CD4-positive, alpha-beta T cell treated with Interleukin-15 for 1 hour (primary cell): Measurements from ENCODE around the gene GPC5.
"Not testable (repeated sequence)": the region's sequence is repeated elsewhere in the genome, so short reads cannot be mapped to it uniquely, and the experiment has no call there.

Experiments used
- DNase-seq: peaks from one replicate; pipeline ENCODE4 v3.0.0-alpha.2; 2020

The GPC5 gene

GRCh38 chr13:91660076-91660415 lies 261.6 kb downstream of the GPC5 start:
- DNase-seq, result no peak

DNA sequence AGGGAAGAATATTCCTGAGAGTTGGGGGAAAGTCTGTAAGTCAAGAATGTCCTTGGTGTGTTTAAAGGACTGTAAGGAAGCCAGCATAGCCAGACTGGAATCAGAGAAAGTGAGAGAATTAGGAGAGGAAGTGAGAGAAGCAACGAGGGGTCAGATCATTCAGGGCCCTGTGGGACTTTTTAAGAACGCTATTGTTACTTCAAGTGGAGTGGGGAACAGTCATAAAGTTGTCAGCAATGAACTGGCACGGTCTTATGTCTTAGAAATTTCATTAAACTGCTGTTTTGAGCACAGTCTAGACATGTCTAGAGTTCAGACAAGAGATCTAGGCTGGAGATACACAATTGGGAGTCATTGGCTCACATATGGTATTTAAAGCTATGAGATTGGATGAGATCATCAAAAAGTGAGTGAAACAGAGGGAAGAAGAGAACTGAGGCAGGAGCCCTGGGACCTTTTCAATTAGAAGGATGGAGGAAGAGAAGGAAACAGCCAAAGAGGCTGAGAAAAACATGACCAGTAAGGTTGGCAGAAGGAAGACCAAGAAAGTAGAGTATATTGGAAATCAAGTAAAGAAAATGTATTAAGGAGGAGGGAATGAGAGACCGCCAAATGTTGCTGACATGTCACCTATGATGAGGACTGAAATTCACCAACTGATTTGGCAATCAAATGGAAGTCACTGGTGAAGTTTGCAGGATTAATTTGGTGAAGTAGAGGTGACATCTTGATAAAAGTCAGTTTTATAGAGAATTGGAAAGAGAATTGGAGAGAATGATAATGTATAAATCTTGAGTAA lies 263.5 kb downstream of the GPC5 start:
- no peak for DNase-seq

DNA sequence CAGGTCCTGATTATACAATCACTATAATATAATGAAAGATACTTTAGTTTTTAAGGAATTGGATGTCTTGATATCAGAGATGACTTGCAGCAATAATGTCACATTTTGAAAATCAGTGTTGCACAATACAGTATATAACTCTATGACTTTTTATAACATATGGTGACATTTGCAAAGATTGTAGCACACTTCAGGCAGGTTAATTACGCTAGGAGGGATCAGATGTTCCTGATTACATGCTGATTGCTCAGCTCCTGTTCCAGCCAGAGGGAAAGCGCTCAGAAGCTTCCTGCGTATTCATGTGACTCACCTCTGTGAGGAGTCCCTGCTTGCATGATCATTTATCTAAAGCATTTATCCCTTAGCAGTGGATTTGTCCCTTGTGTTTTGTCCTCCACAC lies 265.6 kb downstream of the GPC5 start:
- no peak for DNase-seq

GRCh38 chr13:91667486-91667885 lies 269.1 kb downstream of the GPC5 start:
- DNase-seq, result no peak

GRCh38 chr13:91668866-91669495 lies 270.6 kb downstream of the GPC5 start:
- no peak for DNase-seq

DNA sequence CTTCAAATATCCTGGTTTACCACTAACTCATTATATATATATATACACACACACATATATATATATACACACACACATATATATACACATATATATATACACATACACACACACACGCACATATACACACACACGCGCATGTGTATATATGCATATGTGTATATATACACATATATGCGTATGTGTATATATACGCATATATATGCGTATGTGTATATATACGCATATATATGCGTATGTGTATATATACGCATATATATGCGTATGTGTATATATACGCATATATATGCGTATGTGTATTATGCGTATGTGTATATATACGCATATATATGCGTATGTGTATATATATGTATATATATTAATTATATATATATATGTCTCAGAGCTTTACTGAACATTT lies 275.9 kb downstream of the GPC5 start:
- DNase-seq, result not testable (repeated sequence)

DNA sequence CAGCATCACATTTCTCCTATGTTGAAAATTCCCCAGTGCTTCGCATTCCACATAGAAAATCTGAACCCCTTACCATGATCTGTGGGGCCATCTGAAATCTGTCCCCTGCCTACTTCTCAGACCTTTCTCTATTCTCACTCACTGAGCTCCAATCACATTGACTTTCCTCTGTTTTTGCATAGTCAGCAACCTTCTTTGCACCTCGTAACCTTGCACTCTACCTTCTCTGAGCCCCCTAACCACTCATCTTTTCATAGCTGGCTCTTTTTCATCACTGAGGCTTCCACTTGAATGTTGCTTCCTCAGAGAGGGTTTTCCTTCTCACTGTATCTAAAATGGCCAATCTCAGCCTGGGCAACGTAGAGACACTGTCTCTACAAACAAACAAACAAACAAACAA lies 286.3 kb downstream of the GPC5 start:
- no peak for DNase-seq

- DNase-seq, result no peak
Measured at GRCh38 chr13:91690944-91691343, 292.5 kb downstream of the GPC5 start.

DNA sequence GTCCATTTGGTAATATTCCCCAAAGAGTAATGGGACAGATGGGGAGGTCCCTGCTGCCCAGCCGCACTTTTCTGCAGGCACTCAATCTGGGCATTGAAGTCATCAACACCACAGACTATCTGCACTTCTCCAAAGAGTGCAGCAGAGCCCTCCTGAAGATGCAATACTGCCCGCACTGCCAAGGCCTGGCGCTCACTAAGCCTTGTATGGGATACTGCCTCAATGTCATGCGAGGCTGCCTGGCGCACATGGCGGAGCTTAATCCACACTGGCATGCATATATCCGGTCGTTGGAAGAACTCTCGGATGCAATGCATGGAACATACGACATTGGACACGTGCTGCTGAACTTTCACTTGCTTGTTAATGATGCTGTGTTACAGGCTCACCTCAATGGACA lies 295.0 kb downstream of the GPC5 start:
- DNase-seq, result no peak

DNA sequence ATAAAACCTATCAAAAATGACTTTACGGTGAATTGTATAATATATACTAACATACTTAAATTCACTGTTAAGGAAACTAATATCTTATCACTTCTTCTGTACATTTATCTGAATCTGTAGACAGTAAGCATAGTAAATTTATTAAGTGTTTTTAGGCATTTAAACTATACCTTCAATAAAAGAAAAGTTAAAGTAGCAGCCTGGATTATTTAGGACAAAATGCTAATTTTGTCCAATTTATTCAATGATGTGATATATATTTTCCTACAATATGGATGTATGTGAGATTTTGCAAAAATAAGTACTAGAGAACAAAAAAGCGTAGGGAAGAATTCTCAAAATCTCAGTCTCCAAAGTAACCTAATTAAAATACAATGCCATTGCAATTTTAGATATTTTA lies 299.9 kb downstream of the GPC5 start:
- DNase-seq, result no peak

- no peak for DNase-seq
Measured at GRCh38 chr13:91698767-91699166, 300.3 kb downstream of the GPC5 start.

- DNase-seq, result no peak
Measured at GRCh38 chr13:91699863-91700262, 301.4 kb downstream of the GPC5 start.

DNA sequence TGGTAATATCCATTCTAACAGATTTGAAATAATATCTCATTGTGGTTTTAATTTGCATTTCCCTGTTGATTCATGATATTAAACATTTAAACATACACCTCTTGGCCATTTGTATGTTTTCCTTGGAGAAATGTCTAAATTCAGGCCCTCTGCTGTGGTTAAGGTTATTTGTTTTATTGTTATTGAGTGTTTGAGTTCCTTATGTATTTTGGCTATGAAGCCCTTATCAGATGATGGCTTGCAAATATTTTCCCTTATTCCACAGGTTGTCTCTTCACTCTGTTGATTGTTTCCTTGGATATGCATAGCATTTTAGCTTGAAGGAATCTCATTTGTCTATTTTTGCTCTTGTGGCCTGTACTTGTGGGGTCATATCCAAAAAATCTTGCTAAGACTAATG lies 303.6 kb downstream of the GPC5 start:
- DNase-seq, result no peak

DNA sequence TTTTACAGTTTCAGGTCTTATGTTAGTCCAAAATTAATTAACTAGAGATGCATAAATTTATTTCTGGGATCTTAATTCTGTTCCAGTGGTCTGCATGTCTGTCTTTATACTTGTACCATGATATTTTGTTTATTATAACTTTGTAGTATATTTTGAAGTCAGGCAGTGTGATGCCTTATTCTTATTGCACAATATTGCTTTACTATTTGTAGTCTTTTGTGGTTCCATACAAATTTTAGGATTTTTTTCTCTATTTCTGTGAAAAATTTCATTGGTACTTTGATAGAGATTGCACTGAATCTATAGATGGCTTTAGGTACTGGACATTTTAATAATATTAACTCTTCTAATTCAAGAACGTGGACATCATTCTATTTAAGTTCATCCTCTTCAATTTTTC lies 304.0 kb downstream of the GPC5 start:
- DNase-seq, result no peak

DNA sequence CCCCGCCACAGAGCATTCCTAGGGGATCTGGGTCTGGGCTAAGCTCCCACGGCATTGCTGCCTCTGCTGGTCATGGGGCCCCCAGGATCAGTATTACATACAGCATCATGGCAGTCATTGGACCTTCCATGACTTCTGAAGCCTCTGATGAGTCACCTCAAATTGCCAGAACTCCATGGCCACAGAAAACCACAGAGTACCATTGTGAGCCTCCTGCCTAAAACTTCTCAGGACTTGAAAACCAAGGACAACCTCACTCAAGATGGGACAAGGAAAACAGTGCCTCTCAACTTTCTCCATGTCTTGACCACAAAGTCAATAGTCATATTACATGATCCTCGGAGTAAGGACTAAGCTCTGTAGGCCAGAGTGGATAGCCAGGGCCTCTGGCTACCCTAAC lies 306.0 kb downstream of the GPC5 start:
- DNase-seq, result no peak

- DNase-seq, result no peak
Measured at GRCh38 chr13:91708558-91708957, 310.1 kb downstream of the GPC5 start.

DNA sequence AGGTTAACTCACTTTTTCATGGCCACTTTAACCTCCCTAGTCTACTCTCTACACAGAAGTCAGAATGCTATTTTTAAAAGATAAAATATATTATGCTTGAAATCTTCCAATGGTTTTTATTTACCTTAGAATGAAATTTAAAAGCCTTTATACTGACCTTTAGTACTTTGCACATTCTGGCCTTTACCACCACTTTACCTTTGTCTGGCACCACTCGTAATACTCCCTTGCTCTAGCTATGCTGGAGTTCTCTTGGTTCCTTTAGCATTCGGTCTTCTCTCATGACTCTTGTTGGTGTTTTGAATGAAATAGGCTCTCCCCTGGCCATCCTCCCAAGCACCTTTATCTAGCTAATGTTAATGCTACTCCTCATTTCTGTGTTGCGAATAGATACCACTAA lies 310.8 kb downstream of the GPC5 start:
- DNase-seq, result no peak

GRCh38 chr13:91710733-91711132 lies 312.3 kb downstream of the GPC5 start:
- DNase-seq, result no peak

DNA sequence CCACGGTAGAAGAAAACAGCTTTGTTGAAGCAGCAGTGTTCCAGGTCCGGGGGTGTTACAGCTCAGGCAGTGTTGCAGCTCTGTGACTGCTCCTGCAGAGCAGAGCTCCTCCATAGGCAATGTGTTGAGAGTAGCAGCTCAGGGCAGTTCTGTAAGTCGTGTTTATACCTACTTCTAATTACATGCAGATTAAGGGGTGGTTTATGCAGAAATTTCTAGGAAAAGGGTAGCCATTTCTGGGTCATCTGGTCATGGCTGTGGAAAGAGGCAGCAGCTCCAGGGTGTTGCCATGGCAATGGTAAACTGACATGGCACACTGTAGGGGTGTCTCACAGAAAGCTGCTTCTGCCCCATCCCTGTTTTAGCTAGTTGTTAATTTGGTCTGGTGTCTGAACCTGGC lies 316.4 kb downstream of the GPC5 start:
- DNase-seq, result no peak

DNA sequence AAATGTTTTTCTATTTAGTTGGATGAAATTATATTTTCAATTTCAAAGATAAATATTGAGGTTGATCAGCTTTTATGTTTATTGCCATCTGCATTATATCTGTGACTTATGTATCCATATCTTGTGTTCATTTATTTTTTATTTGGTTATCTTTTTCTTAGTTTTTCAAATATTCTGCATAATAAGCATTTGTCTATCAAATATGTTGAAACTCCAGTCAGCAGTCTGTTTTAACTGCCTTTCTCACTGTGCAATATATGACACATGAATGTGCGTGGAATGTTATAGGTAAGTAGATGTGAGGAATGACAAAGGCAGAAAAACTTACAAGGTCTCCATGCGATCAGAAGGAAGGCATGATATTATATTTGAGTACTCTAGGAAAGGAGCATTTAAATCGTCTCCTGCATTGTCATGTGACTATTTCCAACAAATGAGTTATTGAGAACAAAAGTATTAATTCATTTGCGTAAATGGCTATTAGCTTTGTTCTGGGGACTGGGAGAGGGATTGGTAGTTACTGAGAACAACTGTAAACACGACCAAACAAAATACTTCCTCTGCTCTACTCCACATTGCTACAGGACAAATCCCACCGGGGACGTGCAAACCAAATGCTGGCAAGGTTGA lies 318.1 kb downstream of the GPC5 start:
- DNase-seq, result no peak

DNA sequence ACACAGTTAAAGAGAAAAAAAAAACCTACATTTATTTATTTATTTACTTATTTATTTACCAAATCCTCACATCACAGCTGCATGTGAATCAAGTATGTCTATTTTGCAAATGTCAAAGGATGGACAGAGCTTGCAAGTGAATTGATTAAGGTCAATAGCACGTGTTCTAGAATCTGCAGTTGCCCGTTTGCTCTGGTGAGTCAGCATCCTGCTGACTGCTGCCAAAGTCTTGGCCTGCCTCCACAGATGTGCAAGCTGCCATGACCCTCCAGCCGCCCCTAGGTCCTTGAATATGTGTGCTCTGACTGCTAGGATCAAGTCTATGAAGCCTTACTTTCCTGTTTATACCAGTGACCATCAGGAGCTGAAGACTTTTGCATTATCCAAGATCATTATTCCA lies 320.6 kb downstream of the GPC5 start:
- no peak for DNase-seq

DNA sequence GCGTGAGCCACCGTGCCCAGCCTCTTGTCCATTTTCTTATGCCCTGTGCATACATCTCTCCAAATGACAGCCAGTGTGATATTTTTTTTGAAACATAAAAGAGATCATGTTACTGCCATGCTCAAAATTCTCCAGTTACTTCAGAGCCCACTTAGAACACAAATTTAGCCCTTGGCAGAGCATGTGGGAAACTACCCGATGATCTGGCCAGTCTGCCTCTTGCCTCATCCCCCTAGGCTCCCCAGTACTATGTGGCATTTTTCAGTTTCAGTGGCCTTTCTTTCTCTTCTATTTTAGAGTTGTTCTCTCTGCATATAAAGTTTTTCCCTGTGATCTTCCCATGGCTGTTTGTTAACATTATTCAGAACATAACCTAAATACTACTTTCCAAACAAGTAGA lies 323.0 kb downstream of the GPC5 start:
- DNase-seq, result no peak

GRCh38 chr13:91722267-91722884 lies 324.0 kb downstream of the GPC5 start:
- DNase-seq, result no peak

DNA sequence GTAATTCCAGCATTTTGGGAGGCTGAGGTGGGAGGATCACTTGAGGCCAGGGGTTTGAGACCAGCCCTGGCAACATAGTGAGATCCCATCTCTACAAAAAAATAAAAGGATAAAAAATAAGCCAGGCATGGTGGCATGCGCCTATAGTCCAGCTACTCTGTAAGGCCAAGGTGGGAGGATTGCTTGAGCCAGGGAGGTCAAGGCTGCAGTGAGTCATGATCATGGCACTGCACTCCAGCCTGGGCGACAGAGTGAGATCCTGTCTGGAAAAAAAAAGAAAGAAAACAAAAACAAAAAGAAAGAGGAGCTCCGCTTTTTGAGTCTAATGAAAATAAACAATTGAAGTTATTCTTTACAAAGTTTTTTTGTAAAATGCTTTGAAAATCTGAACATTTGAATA lies 326.2 kb downstream of the GPC5 start:
- no peak for DNase-seq
